Myocyte (in vitro differentiated cells): ENCODE measurements around the gene DCLK2. TPM values are rescaled to one million over a fixed set of nuclear protein-coding genes. Genes with fewer than 3 reads are reported as not detected.

Experiments used
- DNase-seq: peaks from one replicate; pipeline ENCODE4 v3.0.0-alpha.2; 2012; ENCODE audit warnings: low read depth
- polyA plus RNA-seq: library from polyadenylated mRNA; unstranded; fragments of >200 nt; gene quantifications from one replicate; pipeline ENCODE4 v1.2.1, GENCODE V29; 2012; ENCODE audit warnings: missing spikeins
- total RNA-seq: library from RNA; depleted of rRNA; stranded (reverse); fragments of >200 nt; gene quantifications from 2 replicates; pipeline ENCODE4 v1.2.3, GENCODE V29; 2014

Gene DCLK2
- 15.4 and 21.5 TPM in 2 replicates for total RNA-seq
- 36.3 TPM for polyA plus RNA-seq

DNA sequence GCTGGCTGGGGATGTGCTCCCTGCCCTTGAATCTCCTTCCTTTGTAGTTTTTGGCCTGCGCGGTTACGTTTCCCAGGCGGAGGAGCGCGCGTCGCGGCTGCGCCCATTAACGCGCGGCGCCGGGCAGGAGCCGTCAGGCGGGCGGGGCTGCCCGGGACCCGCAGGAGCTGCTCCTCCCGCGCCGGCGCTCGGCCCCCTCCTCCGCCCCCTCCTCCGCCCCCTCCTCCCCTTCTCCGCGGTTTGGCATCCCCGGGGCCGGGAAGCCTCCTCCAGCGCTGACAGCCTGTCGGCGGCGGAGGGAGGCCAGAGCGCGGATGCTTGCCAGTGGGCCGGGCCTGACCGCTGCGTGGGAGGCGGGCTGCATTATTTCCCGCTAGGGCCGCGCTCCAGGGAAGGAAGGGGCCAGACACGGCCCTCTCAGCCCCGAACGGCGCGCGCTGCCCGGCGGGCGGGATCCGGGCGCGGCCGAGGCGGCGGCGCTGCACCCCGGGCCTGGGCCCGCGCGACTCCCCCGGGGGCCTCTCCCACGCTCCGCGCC is at the start of gene DCLK2:
TSS of gene DCLK2 (plus strand) at position 405 of the 538 bp plus-strand sequence. CDS start 583 bp downstream, outside the sequence.
- DNase-seq: peak; percentile 90

DNA sequence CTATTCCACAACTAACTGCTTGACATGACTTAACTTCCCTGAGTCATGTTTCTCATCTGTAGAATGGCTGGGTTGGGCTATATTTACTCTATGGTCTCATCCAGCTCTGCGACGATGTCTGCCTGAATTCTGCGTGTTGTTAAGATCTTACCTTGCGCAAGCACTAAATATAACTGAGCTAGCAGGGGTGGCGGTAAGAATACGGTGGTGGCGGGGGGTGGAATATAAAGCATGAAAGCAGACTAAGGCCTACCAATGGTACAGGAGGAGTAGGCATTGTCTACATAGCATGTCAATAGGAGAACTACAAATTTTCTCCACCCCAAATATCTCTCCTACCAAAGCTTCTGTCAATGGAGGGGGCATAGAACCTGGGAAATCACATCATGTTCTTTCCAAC is 45.7 kb upstream of the DCLK2 start:
- DNase-seq: no peak

DNA sequence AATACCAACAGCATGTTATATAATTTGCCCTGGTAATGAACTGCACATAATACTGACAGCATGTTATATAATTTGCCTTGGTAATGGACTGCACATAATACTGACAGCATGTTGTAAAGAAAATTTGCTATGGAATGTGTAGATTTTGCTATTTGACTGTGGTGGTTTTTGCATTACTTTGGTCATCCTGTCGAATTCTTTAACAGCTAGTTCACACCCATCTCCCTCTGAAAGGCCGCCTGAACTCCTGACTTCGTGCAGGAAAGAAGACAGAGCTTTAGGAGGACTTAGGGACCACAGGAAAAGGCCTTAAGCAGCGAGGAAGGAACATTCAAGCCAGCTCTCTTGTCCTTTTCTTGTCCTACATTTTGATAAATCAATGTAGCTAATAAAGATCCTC is 45.2 kb upstream of the DCLK2 start:
- no peak for DNase-seq

DNA sequence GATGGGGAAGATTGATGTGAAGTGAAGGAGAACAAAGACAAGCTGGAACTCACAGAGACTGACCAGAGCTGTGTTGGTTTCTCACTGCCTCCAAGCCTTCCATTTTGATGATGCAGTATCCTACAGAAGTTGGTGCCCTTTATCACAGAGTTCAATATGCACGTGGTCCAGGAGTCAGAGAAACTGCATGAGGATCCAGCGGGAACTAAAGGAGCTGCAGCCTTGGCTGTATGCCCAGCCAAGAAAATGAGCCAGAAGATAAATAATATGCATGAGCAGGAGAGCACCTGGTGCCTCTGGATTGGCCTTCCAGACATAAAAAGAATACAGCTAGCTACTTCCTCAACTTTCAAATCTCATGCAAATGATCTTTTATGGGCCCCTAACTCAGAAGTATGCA is 44.3 kb upstream of the DCLK2 start:
- peak; percentile 46 for DNase-seq

DNA sequence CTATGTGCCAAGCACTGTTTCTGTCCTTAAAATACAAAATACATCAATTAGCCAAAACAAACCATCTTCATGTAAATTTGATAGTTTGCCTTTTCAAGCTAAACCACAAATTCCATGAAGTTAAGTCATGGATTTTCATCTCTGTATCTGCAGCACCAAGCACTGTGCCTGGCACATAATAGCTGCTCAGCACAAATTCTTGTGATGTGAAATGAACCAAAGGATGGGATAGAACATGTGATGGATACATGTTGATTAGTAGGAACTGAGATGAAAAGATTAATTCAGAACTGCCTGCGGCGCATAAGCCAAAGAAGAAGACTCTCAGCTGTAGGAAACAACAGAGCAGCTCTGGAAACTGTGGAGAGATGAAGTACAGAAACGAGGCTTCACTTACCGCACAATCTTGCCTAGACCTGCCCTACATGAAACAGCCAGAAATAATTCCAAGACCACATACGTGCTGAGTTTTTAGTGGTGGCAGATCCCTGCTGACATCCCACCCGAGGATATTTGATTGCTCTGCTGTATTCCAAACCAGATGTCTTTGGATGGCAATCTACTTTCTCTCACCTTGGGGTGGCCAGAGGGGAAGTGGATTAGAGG is 40.9 kb upstream of the DCLK2 start:
- no peak for DNase-seq

DNA sequence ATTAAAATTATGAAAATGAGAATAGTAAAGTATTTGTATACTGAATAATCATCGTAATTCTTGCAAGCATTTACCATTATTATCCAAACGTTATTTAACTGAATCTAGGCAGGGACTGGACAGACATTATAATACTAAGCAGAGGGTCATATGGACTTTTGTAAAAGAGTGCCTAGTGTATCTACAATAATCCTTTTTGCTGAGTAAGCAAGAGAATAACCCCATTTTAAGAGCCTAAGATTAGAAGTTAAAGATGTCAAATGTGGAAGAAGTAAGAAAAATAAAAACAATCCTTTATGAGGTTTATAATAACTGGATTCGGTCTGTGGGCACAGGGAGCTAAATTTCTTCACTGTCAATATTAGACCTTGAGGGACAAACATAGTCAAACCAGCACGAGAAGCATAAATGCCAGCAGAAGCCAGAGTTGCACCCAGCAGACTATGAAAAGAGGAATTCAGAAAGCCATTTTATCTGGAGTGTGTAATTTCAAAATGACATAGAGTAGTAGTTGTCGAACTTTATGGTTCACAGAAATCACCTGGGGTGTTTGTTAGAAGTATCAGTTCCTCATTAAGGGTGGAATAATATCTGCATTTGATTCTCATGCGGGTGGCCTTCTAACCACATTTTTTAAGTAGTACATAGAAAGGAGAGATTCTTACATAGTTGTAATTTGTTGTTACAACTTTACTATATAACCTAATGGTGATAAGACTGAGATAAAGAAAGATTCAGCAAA is 39.7 kb upstream of the DCLK2 start:
- DNase-seq: no peak

DNA sequence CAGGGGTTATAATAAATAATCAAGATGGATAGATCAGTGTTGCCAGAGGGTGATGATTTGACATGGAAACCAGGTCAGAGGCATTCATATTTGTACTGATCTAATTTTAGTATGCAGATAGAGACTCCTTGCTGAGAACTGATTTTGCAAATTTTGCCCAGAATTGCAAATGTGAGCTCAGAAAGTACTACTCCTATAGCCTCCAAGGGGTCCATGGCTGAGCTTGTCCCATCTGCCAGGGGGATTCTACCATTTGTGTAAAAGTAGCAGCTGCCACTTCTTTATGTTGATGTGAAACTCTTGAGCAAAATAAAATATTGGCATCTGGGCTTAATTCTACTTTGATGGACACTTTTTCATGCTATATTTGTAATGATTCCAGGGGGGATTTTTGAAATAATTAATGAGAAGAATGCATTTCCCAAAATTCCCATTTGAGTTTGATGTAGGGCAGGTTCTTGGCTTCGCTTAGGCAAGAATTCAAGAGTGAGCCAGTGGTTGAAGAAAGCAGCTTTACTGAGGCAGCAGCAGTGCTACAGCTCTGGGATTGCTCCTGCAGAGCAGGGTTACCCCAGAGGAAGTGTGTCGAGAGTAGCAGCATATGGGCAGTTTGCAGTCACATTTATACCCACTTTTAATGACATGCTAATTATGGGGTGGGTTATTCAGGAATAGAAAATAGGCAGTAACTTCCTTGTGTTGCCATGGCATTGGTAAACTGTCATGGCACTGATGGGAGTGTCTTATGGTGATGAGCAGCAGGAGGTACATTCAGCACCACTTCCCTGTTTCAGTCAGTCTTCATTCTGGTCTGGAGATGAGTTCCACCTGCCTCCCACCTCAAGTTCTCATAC is 38.7 kb upstream of the DCLK2 start:
- no peak for DNase-seq

DNA sequence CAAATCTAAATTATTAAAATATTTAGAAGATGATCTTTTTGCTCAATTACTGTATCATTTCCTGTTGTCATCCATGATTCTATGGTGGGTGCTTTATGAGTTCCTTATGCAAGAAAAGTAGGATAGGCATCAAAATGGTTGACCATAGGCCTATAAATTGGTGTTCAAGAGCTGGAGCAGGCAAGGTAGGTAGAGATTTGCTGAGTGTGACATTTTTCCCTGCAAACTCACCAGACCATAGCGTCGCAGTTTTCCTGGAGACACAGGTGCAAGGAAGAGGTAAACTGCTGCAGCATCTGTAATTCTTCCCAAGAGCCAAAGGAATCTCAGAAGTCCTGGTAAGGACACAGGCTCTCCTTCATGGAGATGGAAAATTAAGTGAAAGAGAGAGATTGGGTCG is 33.7 kb upstream of the DCLK2 start:
- no peak for DNase-seq

DNA sequence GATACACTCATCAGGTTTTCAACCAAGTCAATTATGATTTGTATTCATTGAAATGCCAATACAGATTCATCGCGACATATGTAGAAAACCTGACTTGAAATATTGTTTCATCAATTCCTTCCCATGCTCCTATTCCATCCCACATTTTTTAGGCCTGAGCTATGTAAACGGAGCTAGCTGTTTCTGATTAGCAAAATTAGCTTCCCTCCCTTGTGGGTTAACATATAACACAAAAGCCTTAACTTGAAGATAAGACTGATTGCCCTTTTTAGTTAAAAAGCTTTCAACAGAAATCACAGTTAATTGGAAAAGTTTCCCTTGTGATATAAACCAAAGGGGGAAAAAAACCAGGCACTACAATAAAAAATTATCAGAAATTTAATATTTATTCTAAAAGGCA is 32.8 kb upstream of the DCLK2 start:
- DNase-seq: no peak

DNA sequence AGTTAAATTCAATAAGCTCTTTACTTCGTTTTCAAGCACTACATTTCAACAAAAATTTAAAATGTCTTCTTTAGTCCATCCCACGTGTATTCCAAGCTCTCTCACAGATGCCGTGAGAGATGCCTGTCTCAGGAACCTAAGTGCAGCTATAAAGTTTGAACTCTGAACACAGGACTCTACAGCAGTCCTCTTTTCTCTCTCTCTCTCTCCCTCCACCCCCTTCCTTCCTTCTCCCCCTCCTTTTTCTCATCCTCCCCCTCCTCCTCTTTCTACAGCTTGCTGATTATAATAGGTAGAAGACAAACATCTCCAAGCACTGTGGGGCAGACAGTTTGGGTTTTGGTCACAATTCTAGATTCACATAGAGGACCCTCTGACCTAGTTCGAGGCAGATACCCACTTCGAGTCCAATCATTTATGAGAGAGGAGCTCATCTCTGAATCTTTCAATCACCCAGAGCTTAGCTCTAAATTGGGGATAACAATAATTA is 31.5 kb upstream of the DCLK2 start:
- DNase-seq: no peak

DNA sequence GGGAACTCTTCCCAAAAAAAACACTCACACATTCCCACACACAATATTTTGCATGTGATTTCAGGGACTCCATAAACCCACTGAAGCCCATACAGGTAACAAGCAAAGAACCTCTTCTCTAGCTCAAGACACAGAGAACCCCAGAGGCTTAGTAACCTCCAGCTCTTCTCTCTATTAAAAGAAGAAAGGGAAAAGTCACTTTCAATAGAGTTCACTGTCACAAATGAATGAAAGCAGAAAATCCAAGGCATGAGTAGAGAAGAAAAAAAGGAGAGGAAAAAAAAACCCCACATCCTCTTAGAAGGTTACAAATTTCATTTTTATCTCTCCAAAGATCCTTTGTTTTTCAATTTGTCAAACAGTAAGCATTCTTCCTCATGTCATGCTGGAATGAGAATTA is 30.7 kb upstream of the DCLK2 start:
- DNase-seq: no peak

DNA sequence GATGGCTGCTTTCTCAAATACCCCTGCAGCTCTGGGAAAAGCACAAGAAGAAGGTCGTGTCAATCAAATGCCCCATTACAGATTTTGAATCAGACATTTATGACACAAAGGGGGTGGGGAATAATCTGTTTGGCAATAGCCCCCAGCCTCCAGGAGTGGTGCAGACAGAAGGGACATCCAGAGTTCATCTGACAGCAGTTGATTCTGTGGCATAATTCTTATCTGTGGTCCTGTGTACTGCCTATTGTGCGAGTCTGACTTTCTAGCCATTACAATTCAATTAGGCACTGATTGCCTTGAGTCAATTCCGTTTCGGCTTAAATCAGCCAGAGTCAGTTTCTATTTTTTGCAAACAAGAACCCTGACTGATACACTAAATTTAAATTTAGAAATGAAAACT is 28.6 kb upstream of the DCLK2 start:
- no peak for DNase-seq

DNA sequence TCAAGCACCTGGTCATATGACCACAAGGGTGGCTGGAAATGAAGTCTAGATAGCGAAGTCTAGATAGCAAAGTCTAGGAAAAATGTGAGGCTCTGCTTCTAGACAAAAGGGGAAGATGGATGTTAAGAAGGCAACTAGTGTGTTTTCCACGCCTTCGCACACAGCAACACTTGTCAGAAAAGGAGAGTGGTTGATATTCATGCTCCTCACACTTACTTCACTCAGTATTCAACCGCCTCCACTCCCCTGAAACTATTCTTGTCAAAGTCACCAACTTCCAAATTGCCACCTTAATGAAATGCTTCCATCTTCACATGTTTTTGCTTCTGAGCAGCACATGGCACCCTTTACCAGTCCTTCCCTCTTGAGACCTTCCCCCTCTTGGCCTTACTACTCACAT is 27.7 kb upstream of the DCLK2 start:
- DNase-seq: no peak

DNA sequence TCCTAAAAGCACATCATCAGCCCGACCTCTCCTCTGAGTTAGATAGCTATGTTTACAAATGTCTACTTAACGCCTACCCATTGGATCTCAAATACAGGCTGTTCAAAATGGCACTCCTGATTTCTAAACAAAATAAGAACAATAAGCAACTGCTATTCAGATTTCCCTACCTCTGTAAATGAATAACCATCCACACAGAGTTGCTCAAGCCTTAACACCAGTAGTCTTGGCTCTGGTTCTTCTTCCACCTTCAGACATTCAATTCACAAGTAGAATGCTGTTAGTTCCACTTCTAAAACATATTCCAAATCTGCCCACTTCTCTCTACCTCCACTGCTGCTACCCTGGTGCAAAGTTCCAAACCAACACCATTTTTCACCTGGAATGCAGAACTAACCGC is 27.1 kb upstream of the DCLK2 start:
- no peak for DNase-seq

DNA sequence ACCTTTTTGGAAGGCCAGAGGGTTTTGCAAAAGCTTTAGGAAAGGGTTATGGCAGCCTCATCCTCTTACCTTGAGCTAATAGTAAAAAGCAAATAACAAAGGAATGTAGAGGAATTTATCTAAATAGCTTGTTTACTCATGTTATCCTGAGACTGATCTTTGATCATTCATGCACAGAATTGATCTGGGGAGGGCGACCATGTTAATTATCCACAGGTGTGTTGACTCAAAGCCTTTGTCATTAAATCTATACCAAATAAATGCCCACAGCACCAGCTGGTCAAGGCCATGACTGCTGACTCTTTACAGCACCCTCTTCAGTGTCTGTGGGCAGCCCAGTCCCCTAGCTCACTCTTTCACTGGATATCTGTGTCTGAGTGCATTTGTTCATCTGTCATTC is 22.8 kb upstream of the DCLK2 start:
- no peak for DNase-seq

DNA sequence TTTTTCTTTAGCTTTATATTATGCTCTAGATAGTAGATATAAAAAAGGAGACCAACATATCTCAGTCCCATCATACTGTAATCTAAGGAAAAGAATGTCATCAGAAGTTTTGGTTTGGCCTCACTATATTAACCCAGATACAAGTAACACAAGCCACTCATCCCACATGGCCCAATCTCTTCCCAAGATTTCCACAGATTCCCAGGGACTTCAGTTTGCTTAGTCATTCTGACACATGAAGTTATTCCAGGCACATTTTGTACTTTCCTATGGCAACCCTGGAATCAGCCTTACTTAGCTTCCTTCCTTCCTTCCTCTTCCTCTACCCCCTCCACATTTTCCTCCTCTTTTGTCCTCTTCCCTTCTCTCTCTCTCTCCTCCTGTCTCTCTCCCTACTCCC is 21.7 kb upstream of the DCLK2 start:
- DNase-seq: peak; percentile 62

DNA sequence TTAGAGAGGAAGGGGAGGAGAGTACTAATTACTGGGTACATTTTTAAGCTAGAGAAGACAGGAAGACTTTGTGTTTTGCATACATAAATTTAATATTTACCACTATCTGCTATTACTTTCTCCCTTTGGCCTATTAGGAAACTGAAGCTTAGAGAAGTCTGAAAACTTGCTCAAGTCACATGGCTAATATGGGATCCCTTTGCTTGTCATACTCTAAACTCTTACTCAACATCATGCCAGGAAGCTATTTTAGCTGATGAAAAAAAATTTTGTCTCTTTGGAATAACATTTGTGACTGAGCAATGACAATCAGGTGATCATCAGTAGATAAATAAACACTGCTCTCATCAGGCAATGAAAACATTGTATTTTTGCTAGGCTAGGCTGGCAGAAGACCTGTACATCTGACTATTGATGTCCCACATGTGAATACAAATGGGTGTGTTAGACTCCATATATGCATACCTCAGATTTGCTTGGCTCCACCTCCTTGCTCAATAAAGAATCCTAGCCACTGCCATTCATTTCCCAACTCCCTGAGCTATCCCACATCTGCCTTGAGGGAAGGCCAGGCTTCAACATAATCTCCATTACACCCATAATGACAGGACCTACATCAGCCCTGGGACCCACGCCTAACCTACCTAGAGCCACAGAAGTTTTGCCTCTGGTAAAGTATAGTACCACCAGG is 17.0 kb upstream of the DCLK2 start:
- DNase-seq: no peak

DNA sequence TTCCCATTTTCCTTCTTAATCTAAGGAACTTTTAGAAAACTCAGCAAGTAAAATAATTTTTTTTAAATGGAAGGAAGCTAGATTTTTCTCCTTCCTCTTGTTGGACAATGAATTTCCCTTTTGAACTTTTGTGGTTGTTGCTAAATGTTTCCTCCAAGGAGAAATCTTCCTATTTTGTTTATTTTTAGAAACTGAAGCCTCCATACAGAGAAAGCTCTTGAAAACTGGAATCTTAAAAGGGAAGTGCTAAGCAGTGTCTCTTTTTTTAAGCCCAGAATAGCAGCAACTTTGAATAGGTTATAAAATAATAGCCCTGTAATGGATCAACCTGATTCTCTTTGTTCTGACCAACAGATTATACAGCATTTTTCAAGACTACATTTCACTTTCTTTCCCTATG is 15.1 kb upstream of the DCLK2 start:
- DNase-seq: peak; percentile 33

DNA sequence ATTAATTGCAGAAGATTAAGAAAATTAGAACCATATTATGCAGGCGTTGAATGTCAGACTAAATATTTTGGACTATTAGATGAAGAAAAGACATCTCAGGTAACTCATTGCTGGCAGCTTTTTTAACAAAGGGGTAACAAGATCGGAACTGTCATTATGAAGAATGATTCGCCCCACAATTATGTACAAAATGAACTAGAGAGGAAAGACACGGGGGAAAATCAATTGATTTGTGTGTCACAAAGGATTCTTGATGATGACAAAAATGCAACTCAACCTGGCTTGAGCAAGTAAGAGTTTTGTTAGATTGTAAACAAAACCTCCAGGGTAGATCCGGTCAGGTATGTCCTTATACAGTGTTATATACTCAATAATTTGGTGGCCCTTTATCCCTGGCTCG is 12.5 kb upstream of the DCLK2 start:
- no peak for DNase-seq

DNA sequence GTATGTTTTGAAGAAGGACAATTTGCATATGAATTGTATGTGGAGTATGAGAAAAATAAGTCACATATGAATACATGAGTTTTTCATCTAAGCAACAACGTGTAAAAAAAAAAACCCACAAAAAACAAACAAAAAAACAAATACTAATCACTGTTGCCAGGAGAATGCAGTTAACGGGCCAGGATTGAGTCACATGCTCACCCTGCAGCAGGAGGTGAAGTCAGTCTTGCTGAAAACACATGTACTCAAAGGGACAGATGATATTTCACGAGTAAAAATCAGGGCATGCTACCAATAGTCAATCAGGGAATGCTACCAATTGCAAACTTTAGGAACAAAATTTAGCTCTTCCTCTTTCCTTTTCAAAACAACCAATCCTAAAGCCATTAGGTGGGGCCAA is 10.4 kb upstream of the DCLK2 start:
- no peak for DNase-seq

DNA sequence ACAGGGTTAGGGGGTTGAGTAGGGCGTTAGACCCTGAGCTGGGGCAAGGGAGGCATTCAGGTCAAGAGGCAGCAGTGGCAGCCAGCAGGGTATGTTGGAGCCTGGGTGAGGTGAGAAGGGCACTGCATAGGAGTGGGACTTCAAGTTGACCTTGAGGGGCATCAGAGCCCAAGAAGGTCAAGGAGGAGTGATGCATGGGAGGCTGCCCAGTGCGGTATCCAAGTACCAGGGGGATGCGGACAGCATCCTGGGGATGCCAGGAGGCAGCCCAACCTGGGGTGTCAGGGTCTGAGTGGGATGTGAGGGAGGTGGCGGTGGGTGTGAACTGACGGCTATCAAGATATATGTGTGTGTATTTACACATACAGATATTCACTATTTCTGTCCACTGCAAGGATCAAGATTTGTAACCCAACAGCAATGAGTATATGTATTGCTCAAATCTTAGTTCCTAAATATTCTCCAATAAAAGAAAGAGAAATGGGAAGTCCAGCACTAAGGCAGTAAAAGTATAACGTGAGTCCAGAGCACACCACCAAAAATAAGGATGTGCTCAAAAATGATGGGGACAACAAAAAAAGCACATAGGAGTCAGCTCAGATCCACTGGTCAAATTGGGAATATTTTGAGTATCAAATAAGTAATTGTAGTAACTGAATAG is 9.8 kb upstream of the DCLK2 start:
- DNase-seq: no peak
